IPS-20b (cell line): ENCODE measurements around the gene SYNCRIP.
"Not testable (repeated sequence)": the region's sequence is repeated elsewhere in the genome, so short reads cannot be mapped to it uniquely, and the experiment has no call there.

ENCODE experiments used
- H3K27ac ChIP-seq: one replicate; pipeline ENCODE4 v1.5.1; 2013; ENCODE audit warnings: low read length
- H3K27me3 ChIP-seq: 2 replicates; pipeline ENCODE4 v1.6.1; 2013; ENCODE audit warnings: mild to moderate bottlenecking, low read length, inconsistent platforms; ENCODE audit not compliant: insufficient read depth
- H3K36me3 ChIP-seq: 2 replicates; pipeline ENCODE4 v1.6.1; 2013; ENCODE audit warnings: low read depth, mild to moderate bottlenecking, inconsistent platforms, low read length, moderate library complexity; ENCODE audit not compliant: insufficient read depth
- H3K4me1 ChIP-seq: 2 replicates; pipeline ENCODE4 v1.6.1; 2013; ENCODE audit warnings: mild to moderate bottlenecking, control low read depth, inconsistent platforms, low read length, moderate library complexity; ENCODE audit not compliant: insufficient read depth
- H3K4me3 ChIP-seq: 2 replicates; pipeline ENCODE4 v1.5.1; 2013; ENCODE audit warnings: mild to moderate bottlenecking, low read length, inconsistent platforms
- H3K9ac ChIP-seq: 2 replicates; pipeline ENCODE4 v1.6.1; 2013; ENCODE audit warnings: low read depth, mild to moderate bottlenecking, inconsistent platforms, low read length, moderate library complexity
- H3K9me3 ChIP-seq: 2 replicates; pipeline ENCODE4 v1.6.1; 2013; ENCODE audit warnings: mild to moderate bottlenecking, low read depth, low read length, inconsistent platforms; ENCODE audit not compliant: insufficient read depth

SYNCRIP gene

DNA sequence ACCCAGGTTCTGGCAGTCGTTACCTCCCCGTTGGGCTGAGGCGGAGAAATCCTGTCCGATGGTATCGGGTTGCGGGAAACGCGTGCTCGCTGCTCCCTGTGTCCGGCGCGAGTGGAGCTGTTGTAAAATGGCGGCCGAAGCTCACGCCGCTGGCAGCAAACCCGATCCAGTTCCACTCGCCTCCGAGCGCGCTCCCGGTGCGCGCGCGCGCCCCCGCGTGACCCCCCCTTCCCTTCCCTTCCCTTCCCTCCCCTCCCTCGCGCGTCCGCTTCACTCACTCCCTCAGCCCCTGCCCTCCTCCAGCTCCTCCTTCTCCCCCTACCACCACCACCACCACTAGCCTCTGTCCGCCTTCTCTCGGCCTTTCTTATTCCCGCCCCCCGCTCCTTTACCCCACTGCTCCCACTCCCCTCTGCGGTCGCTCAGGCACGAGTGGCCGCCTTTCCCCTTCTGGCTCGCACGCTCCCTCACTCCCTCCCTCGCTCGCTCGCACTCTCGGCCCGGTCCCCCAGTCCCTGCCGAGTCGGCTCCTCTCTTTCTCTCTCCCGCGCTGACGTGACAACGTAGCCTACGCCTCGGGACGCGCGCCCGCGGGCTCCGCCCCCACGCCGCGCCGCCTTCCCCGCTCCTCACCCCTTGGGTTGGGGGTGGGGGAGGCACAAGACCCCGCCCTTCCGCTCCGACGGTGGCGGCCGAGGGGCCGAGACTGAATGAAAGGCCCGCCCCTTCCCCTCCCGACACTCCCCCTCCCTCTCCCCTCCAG lies at the start of gene SYNCRIP:
TSS of gene SYNCRIP (minus strand) at position 113 of the 763 bp plus-strand sequence. CDS start 1,447 bp downstream, outside the sequence.
- peak within 1 kb of the TSS; percentile 96 for H3K27ac ChIP-seq

DNA sequence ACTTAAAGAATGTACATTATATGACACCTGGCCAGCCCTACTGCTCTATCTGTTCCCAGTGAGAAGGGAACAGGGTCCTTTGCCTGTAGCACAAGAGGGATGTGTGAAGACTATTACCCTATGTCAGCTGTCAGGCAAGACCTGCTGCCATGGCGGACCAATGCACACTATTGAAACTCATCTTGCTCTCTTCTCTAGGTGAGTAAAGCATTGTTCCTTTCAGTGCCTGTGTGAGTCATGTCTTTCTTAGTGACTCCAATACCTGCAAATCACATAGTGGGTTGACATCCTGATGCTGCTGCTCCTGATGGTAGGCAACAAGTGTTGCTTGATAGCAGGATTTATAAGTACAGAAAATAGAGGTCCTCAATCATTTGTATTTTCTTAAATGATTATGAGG lies 48.8 kb upstream of the SYNCRIP start:
- Histone ChIP-seq H3K36me3 (no peaks in the 10 kb centered on the region), H3K4me1 (no peaks in the 10 kb centered on the region), H3K9me3 (no peaks in the 10 kb centered on the region), H3K27ac (no peak overlapping the region), H3K27me3 (no peaks in the 10 kb centered on the region), H3K9ac (no peak overlapping the region), H3K4me3 (no peak overlapping the region)

More for the DNA sequence above, at the start of gene SYNCRIP:
- H3K4me1 ChIP-seq = peaks cover 14% of the 10 kb centered on the region; the same call in 1 of the 2 replicates
- H3K9ac ChIP-seq = peak within 1 kb of the TSS; percentile 100
- H3K4me3 ChIP-seq = peak within 1 kb of the TSS; percentile 87
- no peaks in the 10 kb centered on the region for H3K9me3 ChIP-seq
- H3K36me3 ChIP-seq = peaks cover 40% of the 10 kb centered on the region
- no peaks in the 10 kb centered on the region for H3K27me3 ChIP-seq

GRCh38 chr6:85690071-85690470 lies 47.4 kb upstream of the SYNCRIP start:
- no peaks in the 10 kb centered on the region for H3K9me3 ChIP-seq
- H3K36me3 ChIP-seq = no peaks in the 10 kb centered on the region
- H3K4me3 ChIP-seq = no peak overlapping the region
- no peaks in the 10 kb centered on the region for H3K27me3 ChIP-seq
- no peak overlapping the region for H3K27ac ChIP-seq
- no peak overlapping the region for H3K9ac ChIP-seq
- no peaks in the 10 kb centered on the region for H3K4me1 ChIP-seq

GRCh38 chr6:85685713-85686112 lies 43.0 kb upstream of the SYNCRIP start:
- H3K9ac ChIP-seq = no peak overlapping the region
- H3K4me3 ChIP-seq = no peak overlapping the region

GRCh38 chr6:85684809-85685171 lies 42.1 kb upstream of the SYNCRIP start:
- peaks cover 4% of the 10 kb centered on the region; the same call in 1 of the 2 replicates for H3K4me1 ChIP-seq
- H3K9ac ChIP-seq = no peak overlapping the region
- H3K27me3 ChIP-seq = no peaks in the 10 kb centered on the region
- no peak overlapping the region for H3K27ac ChIP-seq
- H3K4me3 ChIP-seq = no peak overlapping the region
- H3K9me3 ChIP-seq = no peaks in the 10 kb centered on the region
- H3K36me3 ChIP-seq = no peaks in the 10 kb centered on the region

More at GRCh38 chr6:85685713-85686112, 43.0 kb upstream of the SYNCRIP start:
- Histone ChIP-seq H3K27ac (no peak overlapping the region), H3K27me3 (no peaks in the 10 kb centered on the region), H3K4me1 (no peaks in the 10 kb centered on the region), H3K36me3 (no peaks in the 10 kb centered on the region), H3K9me3 (no peaks in the 10 kb centered on the region)

GRCh38 chr6:85684133-85684808 lies 41.6 kb upstream of the SYNCRIP start:
- H3K4me3 ChIP-seq = no peak overlapping the region

DNA sequence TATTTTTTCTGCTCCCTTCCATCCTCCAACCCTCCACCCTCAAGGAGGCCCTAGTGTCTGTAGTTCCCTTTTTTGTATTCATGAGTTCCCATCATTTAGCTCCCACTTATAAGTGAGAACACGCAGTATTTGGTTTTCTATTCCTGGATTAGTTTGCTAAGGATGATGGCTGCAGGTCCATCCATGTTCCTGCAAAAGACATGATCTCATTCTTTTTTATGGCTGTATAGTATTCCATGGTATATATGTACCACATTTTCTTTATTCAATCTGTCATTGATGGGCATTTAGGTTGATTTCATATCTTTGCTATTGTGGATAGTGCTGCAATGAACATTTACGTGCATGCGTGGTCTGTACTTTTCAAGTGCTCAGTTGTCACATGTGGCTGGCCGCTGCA lies 39.2 kb upstream of the SYNCRIP start:
- H3K27me3 ChIP-seq, H3K27ac ChIP-seq, H3K4me1 ChIP-seq, H3K9me3 ChIP-seq, H3K4me3 ChIP-seq, H3K9ac ChIP-seq: not testable (repeated sequence)
- H3K36me3 ChIP-seq = peaks cover 15% of the 10 kb centered on the region

More at GRCh38 chr6:85684133-85684808, 41.6 kb upstream of the SYNCRIP start:
- H3K4me1 ChIP-seq = peaks cover 9% of the 10 kb centered on the region; the same call in 1 of the 2 replicates
- H3K27me3 ChIP-seq = no peaks in the 10 kb centered on the region
- H3K9me3 ChIP-seq = no peaks in the 10 kb centered on the region
- no peak overlapping the region for H3K27ac ChIP-seq
- H3K36me3 ChIP-seq = no peaks in the 10 kb centered on the region
- no peak overlapping the region for H3K9ac ChIP-seq

DNA sequence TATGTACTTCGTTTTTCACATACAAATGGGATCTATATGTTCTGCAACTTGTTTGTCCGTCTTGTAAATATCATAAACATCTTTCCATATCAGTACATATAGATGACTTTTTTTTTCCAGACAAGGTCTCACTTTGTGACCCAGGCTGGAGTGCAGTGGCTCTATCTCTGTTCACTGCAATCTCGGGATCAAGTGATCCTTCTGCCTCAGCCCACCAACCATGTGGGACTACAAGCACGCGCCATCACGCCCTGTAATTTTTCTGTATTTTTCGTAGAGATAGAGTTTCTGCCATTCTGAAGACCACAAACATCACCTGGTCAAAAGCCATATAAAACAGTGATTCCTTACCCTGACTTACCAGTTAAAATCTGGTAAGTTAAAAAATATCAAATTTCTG lies 37.7 kb upstream of the SYNCRIP start:
- Histone ChIP-seq H3K36me3 (peaks cover 30% of the 10 kb centered on the region), H3K4me3 (peak overlapping the region; percentile 95), H3K27ac (no peak overlapping the region), H3K9ac (peak overlapping the region; percentile 88; the same call in 1 of the 2 replicates), H3K27me3 (no peaks in the 10 kb centered on the region), H3K9me3 (no peaks in the 10 kb centered on the region), H3K4me1 (peaks cover 9% of the 10 kb centered on the region; the same call in 1 of the 2 replicates)

- Histone ChIP-seq H3K9ac (peak overlapping the region; percentile 88), H3K36me3 (peaks cover 38% of the 10 kb centered on the region), H3K4me1 (peaks cover 9% of the 10 kb centered on the region; the same call in 1 of the 2 replicates), H3K27ac (peak overlapping the region; percentile 86), H3K4me3 (peak overlapping the region; percentile 95), H3K27me3 (no peaks in the 10 kb centered on the region), H3K9me3 (no peaks in the 10 kb centered on the region)
These were observed 36.9 kb upstream of the SYNCRIP start for GRCh38 chr6:85679445-85680123.

DNA sequence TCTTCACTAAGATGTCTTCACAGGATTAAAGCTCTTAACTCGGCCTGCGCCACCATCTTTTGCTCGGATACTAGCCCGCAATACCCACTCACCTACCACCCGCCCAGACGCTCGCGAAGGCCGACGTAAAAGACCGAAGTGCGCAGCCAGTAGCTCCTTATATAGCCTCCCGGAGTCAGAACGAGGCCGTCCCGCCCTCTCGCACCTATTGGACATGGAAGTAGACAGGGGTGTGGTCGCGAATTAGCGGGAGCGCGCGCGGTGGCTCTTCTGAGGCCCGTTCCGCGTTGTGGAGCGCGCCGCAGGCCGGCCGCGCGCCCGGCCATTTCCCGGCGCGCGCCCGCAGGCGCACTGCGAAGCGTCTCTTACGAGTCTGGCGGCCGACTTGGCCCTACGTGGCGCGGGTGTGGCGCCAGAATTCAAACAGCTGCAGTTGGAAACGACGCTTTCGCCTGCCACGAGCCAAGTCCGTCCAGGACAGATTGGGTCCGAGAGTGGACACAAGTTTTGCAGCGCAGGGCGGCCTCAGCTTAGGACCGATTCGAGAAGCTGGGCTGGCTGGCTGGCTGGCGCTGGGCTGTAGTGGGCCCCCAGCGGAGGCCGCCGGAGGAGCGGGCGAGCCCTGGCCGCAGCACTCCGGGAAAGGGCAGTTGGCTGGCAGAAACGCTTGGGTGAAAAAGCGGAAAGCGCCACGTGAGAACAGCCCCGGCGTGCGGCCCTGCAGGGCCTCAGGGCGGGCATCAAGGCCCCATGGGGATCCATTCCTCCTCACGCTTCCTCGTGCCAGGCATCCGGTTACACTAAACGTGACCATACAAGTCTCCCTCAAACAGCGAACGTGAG lies 36.1 kb upstream of the SYNCRIP start:
- peak overlapping the region; percentile 97 for H3K9ac ChIP-seq
- peaks cover 9% of the 10 kb centered on the region; the same call in 1 of the 2 replicates for H3K4me1 ChIP-seq
- no peaks in the 10 kb centered on the region for H3K27me3 ChIP-seq
- peak overlapping the region; percentile 86 for H3K27ac ChIP-seq
- H3K36me3 ChIP-seq = peaks cover 43% of the 10 kb centered on the region
- H3K4me3 ChIP-seq = peak overlapping the region; percentile 95
- H3K9me3 ChIP-seq = no peaks in the 10 kb centered on the region
